PC-3 (cell line): ENCODE results near the gene SNX20.

Source experiments
- EZH2 ChIP-seq: fragments of 300-600 bp; sonication (generic); IDR thresholded peaks from one replicate; pipeline ENCODE4 v1.6.1; 2017; ENCODE audit warnings: antibody characterized with exemption, mild to moderate bottlenecking, low read length; ENCODE audit not compliant: unreplicated experiment
- TF ChIP-seq, protein P1 (sequence below): fragments of 300-600 bp; sonication (generic); conservative IDR thresholded peaks from 2 replicates; pipeline ENCODE4 v1.5.1; 2017; ENCODE audit warnings: antibody characterized with exemption, low read depth, mild to moderate bottlenecking, low read length

- TF ChIP-seq, protein P1, sequence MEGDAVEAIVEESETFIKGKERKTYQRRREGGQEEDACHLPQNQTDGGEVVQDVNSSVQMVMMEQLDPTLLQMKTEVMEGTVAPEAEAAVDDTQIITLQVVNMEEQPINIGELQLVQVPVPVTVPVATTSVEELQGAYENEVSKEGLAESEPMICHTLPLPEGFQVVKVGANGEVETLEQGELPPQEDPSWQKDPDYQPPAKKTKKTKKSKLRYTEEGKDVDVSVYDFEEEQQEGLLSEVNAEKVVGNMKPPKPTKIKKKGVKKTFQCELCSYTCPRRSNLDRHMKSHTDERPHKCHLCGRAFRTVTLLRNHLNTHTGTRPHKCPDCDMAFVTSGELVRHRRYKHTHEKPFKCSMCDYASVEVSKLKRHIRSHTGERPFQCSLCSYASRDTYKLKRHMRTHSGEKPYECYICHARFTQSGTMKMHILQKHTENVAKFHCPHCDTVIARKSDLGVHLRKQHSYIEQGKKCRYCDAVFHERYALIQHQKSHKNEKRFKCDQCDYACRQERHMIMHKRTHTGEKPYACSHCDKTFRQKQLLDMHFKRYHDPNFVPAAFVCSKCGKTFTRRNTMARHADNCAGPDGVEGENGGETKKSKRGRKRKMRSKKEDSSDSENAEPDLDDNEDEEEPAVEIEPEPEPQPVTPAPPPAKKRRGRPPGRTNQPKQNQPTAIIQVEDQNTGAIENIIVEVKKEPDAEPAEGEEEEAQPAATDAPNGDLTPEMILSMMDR, result no peak
- TF ChIP-seq EZH2, result no peak
Observed at GRCh38 chr16:50697881-50698767, 17.0 kb upstream of the SNX20 start.
